ENCODE data around the gene ALDH7A1.
"Not testable (repeated sequence)": the region's sequence is repeated elsewhere in the genome, so short reads cannot be mapped to it uniquely, and the experiment has no call there.

Gene ALDH7A1

DNA sequence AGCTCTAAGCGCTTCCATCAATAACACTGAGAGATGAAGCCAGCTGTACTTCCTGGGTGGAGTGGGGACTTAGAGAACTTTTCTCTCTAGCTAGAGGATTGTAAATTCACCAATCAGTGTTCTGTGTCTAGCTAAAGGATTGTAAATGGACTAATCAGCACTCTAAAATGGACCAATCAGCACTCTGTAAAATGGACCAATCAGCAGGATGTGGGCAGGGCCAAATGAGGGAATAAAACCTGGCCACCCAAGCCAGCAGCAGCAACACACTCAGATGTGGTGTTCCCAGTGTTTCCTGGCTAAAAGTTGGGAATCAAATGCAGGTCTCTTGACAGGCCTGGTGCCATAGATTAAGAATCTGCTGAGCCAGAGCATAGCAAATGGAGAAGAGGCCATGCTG lies 60.5 kb downstream of the ALDH7A1 start:
- no peak for DNase-seq (ENCODE audit: low spot score)

- DNase-seq (ENCODE audit: low spot score), result peak; percentile 75
These were observed 63.4 kb downstream of the ALDH7A1 start for GRCh38 chr5:126531543-126532120.

DNA sequence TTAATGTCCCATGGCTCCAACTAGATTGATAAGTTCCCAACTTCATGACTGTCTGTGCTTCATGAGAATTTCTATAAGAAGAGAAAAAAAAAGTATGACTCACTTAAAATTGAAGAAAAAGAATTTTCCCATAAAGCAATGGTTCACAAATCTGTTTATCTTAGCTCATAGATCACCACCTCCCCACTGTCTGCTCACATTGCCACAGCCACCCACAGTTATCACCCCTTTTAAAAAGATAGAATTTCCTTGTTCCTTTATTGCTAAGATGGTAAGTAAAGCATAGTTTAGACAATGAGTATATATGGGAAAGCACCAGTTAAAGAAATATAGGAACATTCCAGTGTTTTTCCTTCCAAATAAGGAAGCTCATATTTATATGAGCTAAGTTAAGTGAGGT lies 67.1 kb downstream of the ALDH7A1 start:
- no peak for DNase-seq (ENCODE audit: low spot score)

DNA sequence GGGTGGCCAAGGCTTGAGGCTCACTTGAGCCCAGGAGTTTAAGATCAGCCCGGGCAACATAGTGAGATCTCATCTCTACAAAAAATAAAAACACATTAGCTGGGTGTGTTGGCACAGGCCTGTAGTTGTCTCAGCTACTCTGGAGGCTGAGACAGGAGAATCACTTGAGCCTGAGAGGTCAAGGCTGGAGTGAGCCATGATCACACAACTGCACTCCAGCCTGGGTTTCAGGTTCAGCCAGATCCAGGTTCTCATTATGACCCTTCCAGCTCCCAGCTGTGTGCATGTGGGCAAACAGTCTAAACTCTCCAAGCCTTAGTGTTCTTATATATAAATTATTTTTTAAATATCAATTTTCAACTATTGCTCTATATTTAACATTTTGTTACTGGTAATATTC lies 67.9 kb downstream of the ALDH7A1 start:
- no peak for DNase-seq (ENCODE audit: low spot score)

DNA sequence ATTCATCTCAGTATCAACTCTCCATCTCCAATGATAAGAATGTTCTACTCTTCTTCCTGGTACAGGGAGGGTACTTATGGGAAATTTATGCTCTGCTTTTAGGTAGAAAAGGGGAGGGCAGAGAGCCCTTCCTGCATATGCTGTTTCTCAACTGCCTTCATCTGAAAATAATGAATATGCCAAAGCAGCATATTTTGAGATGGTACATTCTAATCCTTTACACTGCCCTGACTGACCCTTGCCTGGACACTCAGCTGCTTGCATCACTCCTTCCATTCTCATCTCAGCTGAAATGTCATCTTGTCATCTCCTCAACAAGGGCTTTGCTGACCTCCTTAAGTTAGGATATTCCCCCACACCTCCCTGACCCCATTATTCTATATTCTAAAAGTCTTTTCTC lies 68.5 kb downstream of the ALDH7A1 start:
- DNase-seq (ENCODE audit: low spot score), result no peak

DNA sequence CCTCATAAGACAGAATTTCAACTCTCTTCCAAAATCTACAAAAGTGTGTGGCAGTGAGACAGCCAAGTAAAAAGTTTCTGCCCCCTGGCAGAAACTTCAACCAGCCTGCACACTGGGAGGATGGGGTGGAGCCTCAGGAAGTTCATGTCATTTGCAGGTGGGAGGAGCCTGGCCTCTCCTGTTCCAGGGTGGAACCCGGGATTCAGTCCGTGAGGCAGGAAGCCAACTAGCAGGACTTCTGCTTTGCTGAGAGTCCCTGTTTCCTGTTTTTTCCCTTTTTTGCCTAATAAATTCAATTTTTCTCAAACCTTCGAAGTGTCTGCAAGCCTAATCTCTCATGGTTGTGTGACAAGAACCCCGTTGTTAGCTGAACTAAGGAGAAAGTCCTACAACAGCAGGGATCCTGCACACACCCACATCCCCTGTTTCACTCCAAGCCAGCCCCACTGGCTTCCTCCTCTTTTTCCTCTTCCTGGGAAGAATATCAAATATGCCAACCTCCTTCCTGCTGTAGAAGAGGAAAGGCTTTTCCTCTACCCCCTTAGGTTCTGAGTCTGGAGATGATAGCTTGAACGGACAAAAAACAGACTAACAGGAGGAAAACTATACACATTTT lies 69.3 kb downstream of the ALDH7A1 start:
- no peak for DNase-seq (ENCODE audit: low spot score)

DNA sequence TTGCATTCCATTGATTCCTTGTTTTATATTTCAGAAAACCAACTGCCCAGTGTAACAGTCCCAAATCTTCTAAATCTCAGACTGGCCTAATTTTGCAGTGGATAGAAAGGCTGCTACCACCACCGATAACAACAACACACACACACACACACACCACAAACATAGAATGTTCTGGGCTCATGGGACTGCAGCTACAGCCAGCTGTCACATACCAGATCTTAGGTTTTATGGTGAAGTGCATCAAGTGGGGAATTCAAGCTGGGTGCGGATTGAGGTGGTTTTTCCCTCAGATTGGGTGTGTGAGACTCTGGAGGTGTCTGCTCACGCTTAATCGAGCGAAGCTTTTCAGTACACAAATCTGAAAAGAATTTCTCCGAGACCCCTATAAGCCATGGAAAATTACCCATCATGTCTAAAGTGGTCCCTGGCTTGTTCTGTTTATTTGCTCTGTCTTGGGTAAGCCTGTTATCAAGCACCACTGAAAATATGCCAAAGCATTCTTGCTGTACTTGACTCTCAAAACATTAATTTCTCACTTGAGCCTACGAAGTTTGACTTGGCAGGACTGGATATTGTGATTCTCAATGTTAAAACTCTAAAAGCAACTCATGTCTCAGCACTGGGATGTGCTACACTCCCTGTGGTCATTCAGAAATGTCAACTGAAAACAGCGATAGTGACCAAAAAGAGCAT lies 71.1 kb downstream of the ALDH7A1 start:
- no peak for DNase-seq (ENCODE audit: low spot score)

GRCh38 chr5:126521130-126521529 lies 73.9 kb downstream of the ALDH7A1 start:
- no peak for DNase-seq (ENCODE audit: low spot score)

GRCh38 chr5:126520593-126520953 lies 74.4 kb downstream of the ALDH7A1 start:
- DNase-seq (ENCODE audit: low spot score), result no peak

DNA sequence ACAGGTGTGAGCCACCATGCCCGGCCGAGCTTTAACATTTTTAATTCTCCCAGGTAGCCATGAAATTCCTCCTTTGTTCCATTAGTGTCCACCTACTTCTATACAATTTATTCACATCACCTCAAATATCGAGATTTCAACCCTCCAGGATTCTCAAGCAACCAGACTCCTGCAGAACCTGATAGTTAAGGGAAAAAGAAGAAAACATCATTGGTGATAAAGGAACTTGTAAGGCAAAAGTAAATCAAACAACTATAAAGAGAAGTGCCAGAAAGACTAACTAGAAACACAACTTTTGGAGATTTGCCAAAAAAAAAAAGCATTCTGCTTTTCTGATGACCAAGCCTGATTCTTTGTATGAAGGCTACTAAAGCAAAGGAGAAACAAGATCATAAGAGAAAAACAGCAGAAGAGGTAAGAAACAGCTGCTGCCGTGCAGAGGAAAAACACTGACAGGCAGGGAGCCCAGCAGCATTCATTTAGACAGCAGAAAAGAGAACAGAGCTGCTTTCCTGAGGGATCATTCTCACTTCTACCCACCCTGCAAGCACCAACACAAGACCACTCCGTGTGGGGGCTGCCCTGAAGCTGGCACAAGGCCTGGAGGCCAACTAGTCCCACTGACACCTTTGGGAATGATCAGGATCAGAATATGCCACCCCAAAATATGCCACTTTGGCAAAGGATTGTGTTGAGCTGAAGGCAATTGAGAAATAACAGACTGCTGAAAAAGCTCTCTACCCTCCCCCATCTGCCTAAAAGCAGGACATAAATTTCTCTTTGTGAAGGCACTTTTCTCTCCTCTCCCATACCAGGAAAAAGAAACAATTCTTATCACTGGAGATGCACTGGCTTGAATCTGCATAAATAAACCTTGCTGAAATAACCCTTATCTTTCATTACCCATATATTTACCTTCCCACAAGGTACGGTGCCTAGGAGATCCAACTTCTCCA lies 75.1 kb downstream of the ALDH7A1 start:
- DNase-seq (ENCODE audit: low spot score), result no peak

GRCh38 chr5:126519223-126519622 lies 75.8 kb downstream of the ALDH7A1 start:
- not testable (repeated sequence) for DNase-seq (ENCODE audit: low spot score)

- no peak for DNase-seq (ENCODE audit: low spot score)
These were observed 78.2 kb downstream of the ALDH7A1 start for GRCh38 chr5:126516852-126517251.

DNA sequence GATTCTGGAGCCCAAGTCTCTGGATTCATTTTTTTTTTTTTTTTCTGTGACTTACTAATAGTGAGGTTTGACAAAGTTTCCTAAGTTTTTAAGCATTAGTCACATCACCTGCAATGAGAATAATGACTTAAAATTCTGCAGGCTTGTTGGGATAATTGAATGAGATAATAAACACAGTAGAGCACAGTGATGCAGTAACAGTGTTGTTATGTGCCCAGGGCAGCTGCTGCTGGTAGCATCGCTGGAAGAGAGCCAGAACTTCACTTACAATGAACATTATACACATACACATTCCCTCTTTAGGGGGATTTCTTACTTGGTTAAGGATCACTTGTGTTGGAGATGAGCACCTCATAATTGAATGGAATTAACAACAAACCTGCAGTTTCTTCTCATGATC lies 78.9 kb downstream of the ALDH7A1 start:
- no peak for DNase-seq (ENCODE audit: low spot score)

DNA sequence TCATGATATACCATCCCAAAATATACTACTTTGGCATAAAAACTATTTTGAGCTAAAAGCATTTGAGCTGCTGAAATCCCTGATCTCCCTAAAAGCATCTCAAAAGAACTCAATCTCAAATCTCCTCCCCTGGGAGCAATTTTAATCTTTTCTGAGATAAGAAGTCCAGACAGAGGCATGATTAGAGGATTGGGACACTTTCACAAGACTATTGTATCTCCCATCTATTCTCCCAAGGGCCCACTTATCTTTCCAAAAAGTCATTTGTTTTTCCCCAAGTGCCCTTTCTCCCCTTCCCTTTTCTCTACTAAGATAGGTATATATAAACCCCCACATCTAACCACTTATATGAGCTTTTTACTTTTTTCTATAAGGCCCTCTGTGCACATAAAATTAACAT lies 79.7 kb downstream of the ALDH7A1 start:
- no peak for DNase-seq (ENCODE audit: low spot score)

- no peak for DNase-seq (ENCODE audit: low spot score)
These were observed 80.4 kb downstream of the ALDH7A1 start for GRCh38 chr5:126514558-126515141.

- DNase-seq (ENCODE audit: low spot score), result no peak
These were observed 80.9 kb downstream of the ALDH7A1 start for GRCh38 chr5:126514131-126514557.

- DNase-seq (ENCODE audit: low spot score), result no peak
These were observed 81.3 kb downstream of the ALDH7A1 start for GRCh38 chr5:126513703-126514102.

DNA sequence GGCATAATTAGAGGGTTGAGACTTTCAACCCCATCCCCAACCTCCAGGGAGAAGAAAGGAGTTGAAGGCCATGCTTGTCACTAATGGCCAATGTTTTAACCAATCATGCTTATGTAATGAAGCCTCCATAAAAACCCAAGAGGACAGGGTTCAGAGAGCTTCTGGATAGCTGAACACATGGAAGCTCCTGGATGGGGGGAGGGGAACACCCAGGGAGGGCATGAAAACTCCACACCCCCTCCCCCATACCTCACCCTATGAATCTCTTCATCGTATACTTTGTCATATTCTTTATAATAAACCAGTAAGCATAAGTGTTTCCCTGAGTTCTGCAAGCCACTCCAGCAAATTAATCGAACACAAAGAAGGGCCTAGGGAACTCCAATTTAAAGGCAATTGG lies 81.7 kb downstream of the ALDH7A1 start:
- no peak for DNase-seq (ENCODE audit: low spot score)

DNA sequence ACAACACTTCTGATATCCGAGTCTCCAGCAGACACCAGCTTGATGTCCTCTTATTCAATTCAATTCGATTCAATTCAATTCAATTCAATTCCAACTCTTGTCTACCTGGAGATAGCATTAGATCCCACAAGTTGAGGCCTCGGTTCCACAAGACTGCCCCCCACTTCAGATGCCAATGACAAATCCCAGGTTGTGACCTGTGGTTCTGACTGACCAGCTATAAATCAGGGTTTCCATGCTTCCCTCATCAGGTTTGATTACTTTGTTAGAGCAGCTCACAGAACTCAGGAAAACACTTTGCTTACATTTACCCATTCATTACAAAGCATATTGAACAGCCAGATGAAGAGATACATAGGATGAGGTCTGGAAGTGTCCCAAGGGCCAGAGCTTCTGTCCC lies 82.6 kb downstream of the ALDH7A1 start:
- DNase-seq (ENCODE audit: low spot score), result no peak

GRCh38 chr5:126511961-126512360 lies 83.1 kb downstream of the ALDH7A1 start:
- DNase-seq (ENCODE audit: low spot score), result no peak

GRCh38 chr5:126509339-126509738 lies 85.7 kb downstream of the ALDH7A1 start:
- no peak for DNase-seq (ENCODE audit: low spot score)

DNA sequence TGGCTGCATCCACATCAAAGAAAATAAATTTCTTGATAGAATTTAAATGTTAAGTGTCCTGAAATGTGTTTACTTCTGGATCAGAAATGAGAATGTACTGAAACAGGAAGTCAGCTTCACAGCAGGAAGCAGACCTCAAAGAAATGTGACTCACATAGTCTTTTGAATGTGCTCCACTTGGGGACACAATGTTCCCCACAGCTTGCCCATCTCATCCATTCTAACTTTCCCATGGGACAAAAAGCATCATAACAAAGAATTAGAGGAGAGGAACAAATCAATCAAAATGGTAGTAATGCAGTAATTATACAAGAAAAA lies 86.1 kb downstream of the ALDH7A1 start:
- DNase-seq (ENCODE audit: low spot score), result no peak

Data from putamen (tissue), 1 donor.